DOHH2 (cell line): ENCODE data around the gene ITGA3.

Experiments
- H3F3A ChIP-seq: fragments of 200-600 bp; sonication (generic), shearing (Covaris generic); 2 replicates; pipeline ENCODE4 v1.6.0; 2016; ENCODE audit warnings: antibody characterized with exemption, mild to moderate bottlenecking; ENCODE audit not compliant: control insufficient read depth, insufficient read depth
- H3K27ac ChIP-seq: fragments of 200-600 bp; sonication (generic); 2 replicates; pipeline ENCODE4 v1.5.1; 2014; ENCODE audit warnings: low read depth, mild to moderate bottlenecking, low read length, moderate library complexity
- H3K27me3 ChIP-seq: fragments of 200-600 bp; sonication (generic); 2 replicates; pipeline ENCODE4 v1.6.1; 2014; ENCODE audit warnings: mild to moderate bottlenecking, low read length, mixed read lengths; ENCODE audit not compliant: control insufficient read depth
- H3K36me3 ChIP-seq: fragments of 200-600 bp; sonication (generic); 2 replicates; pipeline ENCODE4 v1.6.1; 2014; ENCODE audit warnings: mild to moderate bottlenecking, low read length, moderate library complexity, mixed read lengths; ENCODE audit not compliant: control insufficient read depth
- H3K4me1 ChIP-seq: fragments of 200-600 bp; sonication (generic); 2 replicates; pipeline ENCODE4 v1.6.1; 2014; ENCODE audit warnings: mild to moderate bottlenecking, low read length, mixed read lengths; ENCODE audit not compliant: control insufficient read depth
- H3K4me2 ChIP-seq: fragments of 200-600 bp; sonication (generic); 2 replicates; pipeline ENCODE4 v1.6.0; 2014; ENCODE audit warnings: mild to moderate bottlenecking, low read length, moderate library complexity
- H3K4me3 ChIP-seq: fragments of 200-600 bp; sonication (generic); 2 replicates; pipeline ENCODE4 v1.5.1; 2014; ENCODE audit warnings: mild to moderate bottlenecking, low read length, mixed read lengths
- H3K79me2 ChIP-seq: fragments of 200-600 bp; sonication (generic); 2 replicates; pipeline ENCODE4 v1.6.1; 2014; ENCODE audit warnings: mild to moderate bottlenecking, low read length, mixed read lengths; ENCODE audit not compliant: control insufficient read depth
- H3K9me2 ChIP-seq: fragments of 200-600 bp; sonication (generic); replicated peaks from 2 replicates; pipeline ENCODE4 v1.6.1; 2014; ENCODE audit warnings: mild to moderate bottlenecking, low read length, mixed read lengths; ENCODE audit not compliant: control insufficient read depth
- H3K9me3 ChIP-seq: fragments of 200-600 bp; sonication (generic); 2 replicates; pipeline ENCODE4 v1.6.1; 2014; ENCODE audit warnings: antibody characterized with exemption, low read length, mixed read lengths; ENCODE audit not compliant: control insufficient read depth, insufficient read depth
- H4K20me1 ChIP-seq: fragments of 200-600 bp; sonication (generic); 2 replicates; pipeline ENCODE4 v1.6.0; 2014; ENCODE audit warnings: low read depth, mild to moderate bottlenecking, antibody characterized with exemption, low read length, moderate library complexity; ENCODE audit not compliant: control insufficient read depth, insufficient read depth
- EZH2phosphoT487 ChIP-seq: fragments of 200-600 bp; sonication (generic); IDR thresholded peaks from 2 replicates; pipeline ENCODE4 v1.6.1; 2017; ENCODE audit warnings: borderline replicate concordance, mild to moderate bottlenecking, antibody characterized with exemption, low read length, moderate library complexity, mixed read lengths
- TF ChIP-seq, protein P1 (sequence below): fragments of 200-600 bp; sonication (generic); IDR thresholded peaks from one replicate; pipeline ENCODE4 v1.5.1; 2014; ENCODE audit warnings: antibody characterized with exemption, mild to moderate bottlenecking, low read depth, low read length; ENCODE audit not compliant: poor library complexity, severe bottlenecking

ITGA3 gene

DNA sequence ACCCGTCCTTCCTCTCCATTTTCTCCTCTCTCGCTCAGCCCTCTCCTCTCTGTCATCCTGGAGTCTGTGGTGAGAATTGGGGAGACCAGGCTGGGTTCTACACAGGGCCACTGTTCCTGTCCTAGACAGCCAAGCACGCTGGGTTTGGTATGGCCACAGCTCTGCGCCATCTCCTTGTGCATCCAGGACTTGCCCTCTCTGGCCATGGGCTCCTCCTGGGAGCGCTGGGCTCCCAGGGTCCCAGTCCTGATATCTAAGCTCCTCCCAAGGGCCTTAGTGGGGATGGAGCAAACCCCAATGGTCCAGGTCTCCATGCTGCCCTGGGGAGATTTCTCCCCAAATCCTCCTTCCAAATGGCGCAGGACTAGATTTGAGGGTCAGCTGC is 27.2 kb upstream of the ITGA3 start:
- Histone ChIP-seq H3K4me3 (no peak overlapping the region), H3K36me3 (no peaks in the 10 kb centered on the region), H3K27ac (no peak overlapping the region), H3K9me3 (peaks cover 13% of the 10 kb centered on the region; the same call in 1 of the 2 replicates), H3K27me3 (peaks cover 7% of the 10 kb centered on the region), H3K4me2 (no peak overlapping the region), H3K9me2 (no peaks in the 10 kb centered on the region), H3K79me2 (no peaks in the 10 kb centered on the region), H3K4me1 (peaks cover 8% of the 10 kb centered on the region), H4K20me1 (no peaks in the 10 kb centered on the region), H3F3A (peaks cover 16% of the 10 kb centered on the region)
- no peak for TF ChIP-seq EZH2phosphoT487
- TF ChIP-seq, protein P1, sequence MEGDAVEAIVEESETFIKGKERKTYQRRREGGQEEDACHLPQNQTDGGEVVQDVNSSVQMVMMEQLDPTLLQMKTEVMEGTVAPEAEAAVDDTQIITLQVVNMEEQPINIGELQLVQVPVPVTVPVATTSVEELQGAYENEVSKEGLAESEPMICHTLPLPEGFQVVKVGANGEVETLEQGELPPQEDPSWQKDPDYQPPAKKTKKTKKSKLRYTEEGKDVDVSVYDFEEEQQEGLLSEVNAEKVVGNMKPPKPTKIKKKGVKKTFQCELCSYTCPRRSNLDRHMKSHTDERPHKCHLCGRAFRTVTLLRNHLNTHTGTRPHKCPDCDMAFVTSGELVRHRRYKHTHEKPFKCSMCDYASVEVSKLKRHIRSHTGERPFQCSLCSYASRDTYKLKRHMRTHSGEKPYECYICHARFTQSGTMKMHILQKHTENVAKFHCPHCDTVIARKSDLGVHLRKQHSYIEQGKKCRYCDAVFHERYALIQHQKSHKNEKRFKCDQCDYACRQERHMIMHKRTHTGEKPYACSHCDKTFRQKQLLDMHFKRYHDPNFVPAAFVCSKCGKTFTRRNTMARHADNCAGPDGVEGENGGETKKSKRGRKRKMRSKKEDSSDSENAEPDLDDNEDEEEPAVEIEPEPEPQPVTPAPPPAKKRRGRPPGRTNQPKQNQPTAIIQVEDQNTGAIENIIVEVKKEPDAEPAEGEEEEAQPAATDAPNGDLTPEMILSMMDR = no peak

DNA sequence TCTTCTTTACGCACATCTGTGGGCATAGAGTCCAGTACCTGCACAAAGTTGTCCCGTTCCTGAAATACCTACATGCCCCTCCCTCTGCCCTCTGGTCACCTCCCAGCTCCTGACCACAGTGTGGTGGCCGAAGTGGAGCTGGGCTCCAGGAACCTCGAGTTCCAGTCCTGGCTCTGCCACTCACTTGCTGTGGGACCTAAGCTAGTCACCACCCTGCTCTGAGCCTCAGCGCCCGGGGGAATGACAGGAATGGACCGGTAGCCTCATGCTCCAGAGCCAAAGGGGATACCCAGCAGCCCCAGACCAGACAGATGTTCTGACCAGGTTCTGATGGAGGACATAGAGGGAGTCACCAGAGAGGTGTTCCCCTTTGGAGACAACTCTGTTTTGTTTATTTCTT is 26.7 kb upstream of the ITGA3 start:
- Histone ChIP-seq H3F3A (peaks cover 11% of the 10 kb centered on the region), H3K27ac (no peak overlapping the region), H3K4me3 (no peak overlapping the region), H3K27me3 (peaks cover 9% of the 10 kb centered on the region), H3K4me2 (no peak overlapping the region), H3K36me3 (no peaks in the 10 kb centered on the region), H3K9me2 (no peaks in the 10 kb centered on the region), H3K9me3 (peaks cover 10% of the 10 kb centered on the region; the same call in 1 of the 2 replicates), H4K20me1 (no peaks in the 10 kb centered on the region), H3K4me1 (peaks cover 8% of the 10 kb centered on the region), H3K79me2 (no peaks in the 10 kb centered on the region)
- TF ChIP-seq, protein P1 = no peak
- TF ChIP-seq EZH2phosphoT487 = no peak

DNA sequence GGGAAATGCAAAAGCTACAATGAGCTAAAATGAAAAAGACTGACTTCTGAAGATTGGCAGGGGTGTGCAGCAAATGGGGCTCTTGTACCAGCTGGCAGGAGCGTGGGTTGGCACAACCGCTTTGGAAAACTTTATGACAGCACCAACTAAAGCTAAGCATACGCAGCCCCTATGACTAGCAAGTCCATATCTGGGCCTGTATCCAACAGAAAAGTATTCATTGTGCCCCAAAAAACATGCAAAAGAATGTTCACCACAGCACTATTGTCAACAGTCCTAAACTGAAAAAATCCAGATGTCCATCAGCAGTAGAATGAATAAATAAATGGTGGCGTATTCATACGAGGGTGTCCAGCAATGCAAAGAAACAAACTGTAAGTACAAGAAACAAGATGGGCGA is 22.6 kb upstream of the ITGA3 start:
- H3K79me2 ChIP-seq = no peaks in the 10 kb centered on the region
- no peaks in the 10 kb centered on the region for H3F3A ChIP-seq
- H4K20me1 ChIP-seq = no peaks in the 10 kb centered on the region
- TF ChIP-seq, protein P1 = no peak
- no peak for TF ChIP-seq EZH2phosphoT487
- H3K36me3 ChIP-seq = no peaks in the 10 kb centered on the region
- no peaks in the 10 kb centered on the region for H3K9me3 ChIP-seq
- H3K27ac ChIP-seq = no peak overlapping the region
- peaks cover 21% of the 10 kb centered on the region for H3K27me3 ChIP-seq
- no peak overlapping the region for H3K4me3 ChIP-seq
- no peaks in the 10 kb centered on the region for H3K4me1 ChIP-seq
- H3K9me2 ChIP-seq = no peaks in the 10 kb centered on the region
- H3K4me2 ChIP-seq = no peak overlapping the region
